Retinal pigment epithelial cell (primary cell): Measurements from ENCODE around the gene PDE4D.

ENCODE experiments used
- DNase-seq: peaks from one replicate; pipeline ENCODE4 v3.0.0-alpha.2; 2010; ENCODE audit warnings: low read depth
- H3K4me3 ChIP-seq: 2 replicates; pipeline ENCODE4 v1.5.1; 2011; ENCODE audit warnings: mild to moderate bottlenecking, low read length, control low read depth, moderate library complexity
- CTCF ChIP-seq: conservative IDR thresholded peaks from 2 replicates; pipeline ENCODE4 v1.5.1; 2011; ENCODE audit warnings: low read depth, low read length, control low read depth, inconsistent platforms

Gene PDE4D

GRCh38 chr5:59842999-59843398 is 50.5 kb downstream of the PDE4D start:
- no peak overlapping the region for H3K4me3 ChIP-seq
- TF ChIP-seq CTCF, result no peak
- no peak for DNase-seq

- DNase-seq, result peak; percentile 43
- no peak overlapping the region for H3K4me3 ChIP-seq
- TF ChIP-seq CTCF, result no peak
Observed at GRCh38 chr5:59840200-59840601, 53.3 kb downstream of the PDE4D start.

GRCh38 chr5:59838989-59839388 is 54.5 kb downstream of the PDE4D start:
- no peak for DNase-seq
- H3K4me3 ChIP-seq, result no peak overlapping the region
- TF ChIP-seq CTCF, result no peak

- H3K4me3 ChIP-seq, result no peak overlapping the region
- TF ChIP-seq CTCF, result no peak
Observed at GRCh38 chr5:59838067-59838466, 55.5 kb downstream of the PDE4D start.

GRCh38 chr5:59837071-59837470 is 56.5 kb downstream of the PDE4D start:
- no peak overlapping the region for H3K4me3 ChIP-seq
- TF ChIP-seq CTCF, result no peak
- DNase-seq, result no peak

More at GRCh38 chr5:59838067-59838466, 55.5 kb downstream of the PDE4D start:
- no peak for DNase-seq

- TF ChIP-seq CTCF, result no peak
- H3K4me3 ChIP-seq, result no peak overlapping the region
- no peak for DNase-seq
Observed at GRCh38 chr5:59835800-59836199, 57.7 kb downstream of the PDE4D start.

GRCh38 chr5:59833448-59833847 is 60.1 kb downstream of the PDE4D start:
- H3K4me3 ChIP-seq, result no peak overlapping the region
- peak; percentile 34 for DNase-seq
- no peak for TF ChIP-seq CTCF
